ENCODE results near the gene MYH6.

MYH6 gene

GRCh38 chr14:23339506-23340268 lies 68.4 kb downstream of the MYH6 start:
- in situ Hi-C loops (cut with MboI; ENCODE audit: low sequenced_read_pairs), result no loop called here

- in situ Hi-C loops (cut with MboI; ENCODE audit: low sequenced_read_pairs), result no loop called here
These were observed 72.5 kb downstream of the MYH6 start for GRCh38 chr14:23335623-23336022.

Measured in HL-60/S4 (cell line).